ENCODE results near the gene ZNF341.

Gene ZNF341

DNA sequence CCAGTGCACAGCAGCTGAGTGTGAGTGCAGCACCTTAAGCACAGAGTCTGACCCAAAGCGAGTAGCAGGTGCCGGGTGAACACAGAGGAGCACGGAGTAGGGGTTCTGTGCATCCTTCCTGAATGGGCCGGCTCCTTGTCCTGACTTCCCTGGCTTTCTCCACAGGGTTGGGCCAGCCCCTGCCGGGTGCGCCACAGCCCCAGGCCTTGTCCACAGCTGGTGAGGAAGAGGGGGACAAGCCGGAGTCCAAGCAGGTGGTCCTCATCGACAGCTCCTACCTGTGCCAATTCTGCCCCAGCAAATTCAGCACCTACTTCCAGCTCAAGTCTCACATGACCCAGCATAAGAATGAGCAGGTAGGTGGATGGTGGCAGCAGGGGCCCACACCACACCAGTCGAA lies 34.9 kb downstream of the ZNF341 start:
- DNase-seq (ENCODE audit: low spot score) = no peak
- in situ Hi-C loops (cut with MboI; ENCODE audit: low sequenced_read_pairs, unreplicated experiment) = no loop called here
- TF ChIP-seq CTCF (IDR thresholded peaks at IDR 0.05; ENCODE audit: borderline replicate concordance, control extremely low read depth, extremely low read depth, insufficient read depth, missing control alignments) = no peak

GRCh38 chr20:33767777-33768138 lies 36.0 kb downstream of the ZNF341 start:
- no peak for DNase-seq (ENCODE audit: low spot score)
- in situ Hi-C loops (cut with MboI; ENCODE audit: low sequenced_read_pairs, unreplicated experiment) = no loop called here
- TF ChIP-seq CTCF (IDR thresholded peaks at IDR 0.05; ENCODE audit: borderline replicate concordance, control extremely low read depth, extremely low read depth, insufficient read depth, missing control alignments) = no peak

DNA sequence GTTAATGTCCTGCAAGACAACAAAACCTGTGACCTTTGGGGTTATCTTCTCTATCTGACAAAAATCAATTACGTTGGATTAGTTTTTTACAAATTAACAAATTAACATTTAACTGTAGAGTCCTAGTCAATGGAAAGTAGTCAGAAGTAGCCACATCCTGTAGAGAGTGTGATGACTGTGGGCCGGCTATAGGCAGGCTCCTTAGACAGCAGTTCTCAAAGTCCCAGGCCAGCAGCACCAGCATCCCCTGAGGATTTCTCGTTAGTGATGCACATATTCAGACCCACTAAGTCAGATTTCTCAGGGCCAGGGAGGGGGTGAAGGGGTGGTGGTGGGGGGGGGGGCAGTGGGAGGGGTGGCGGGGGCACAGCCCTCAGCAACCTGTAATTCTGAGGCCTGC lies 37.2 kb downstream of the ZNF341 start:
- in situ Hi-C loops (cut with MboI; ENCODE audit: low sequenced_read_pairs, unreplicated experiment) = no loop called here
- no peak for TF ChIP-seq CTCF (IDR thresholded peaks at IDR 0.05; ENCODE audit: borderline replicate concordance, control extremely low read depth, extremely low read depth, insufficient read depth, missing control alignments)
- no peak for DNase-seq (ENCODE audit: low spot score)

- in situ Hi-C loops (cut with MboI; ENCODE audit: low sequenced_read_pairs, unreplicated experiment) = no loop called here
- no peak for DNase-seq (ENCODE audit: low spot score)
- TF ChIP-seq CTCF (IDR thresholded peaks at IDR 0.05; ENCODE audit: borderline replicate concordance, control extremely low read depth, extremely low read depth, insufficient read depth, missing control alignments) = peak; percentile 43
These were observed 38.2 kb downstream of the ZNF341 start for GRCh38 chr20:33770005-33770404.

DNA sequence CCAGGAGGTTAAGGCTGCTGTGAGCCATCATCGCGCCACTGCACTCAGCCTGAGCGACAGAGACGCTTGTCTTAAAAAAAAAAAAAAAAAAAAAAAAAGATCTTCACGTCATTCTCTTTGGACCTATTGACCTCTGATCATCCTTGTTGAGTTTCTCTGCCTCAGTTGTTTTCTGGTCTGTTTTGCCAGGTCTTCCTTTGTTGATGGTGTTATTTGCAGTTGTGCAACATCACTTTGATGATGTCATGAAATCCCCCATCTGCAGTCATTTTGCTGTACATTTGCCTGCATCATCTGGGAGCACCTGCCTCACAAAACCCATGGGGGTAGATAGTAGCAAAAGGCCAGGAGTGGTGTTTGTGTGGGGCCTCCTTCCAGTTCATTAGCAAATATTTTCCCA lies 40.1 kb downstream of the ZNF341 start:
- in situ Hi-C loops (cut with MboI; ENCODE audit: low sequenced_read_pairs, unreplicated experiment) = no loop called here
- TF ChIP-seq CTCF (IDR thresholded peaks at IDR 0.05; ENCODE audit: borderline replicate concordance, control extremely low read depth, extremely low read depth, insufficient read depth, missing control alignments) = no peak
- DNase-seq (ENCODE audit: low spot score) = no peak

DNA sequence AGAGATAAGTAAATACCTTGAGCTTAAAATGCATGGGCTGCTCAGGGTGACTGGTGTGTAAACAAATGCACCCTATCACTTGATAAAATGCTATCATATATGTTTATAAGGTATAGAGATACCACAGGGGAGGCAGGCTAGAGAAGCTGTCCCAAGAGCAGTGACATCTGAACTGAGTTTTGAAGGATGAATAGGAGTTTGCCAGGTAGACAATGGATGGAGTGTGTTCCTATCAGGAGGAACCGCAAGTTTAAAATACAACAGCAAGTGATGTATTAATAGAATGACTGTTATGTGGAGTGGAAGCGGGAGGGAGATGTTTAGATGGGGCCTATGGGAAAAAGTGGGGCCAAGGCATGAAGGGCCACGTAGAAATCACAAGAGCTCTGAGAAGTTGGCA lies 40.6 kb downstream of the ZNF341 start:
- no peak for DNase-seq (ENCODE audit: low spot score)
- no peak for TF ChIP-seq CTCF (IDR thresholded peaks at IDR 0.05; ENCODE audit: borderline replicate concordance, control extremely low read depth, extremely low read depth, insufficient read depth, missing control alignments)
- in situ Hi-C loops (cut with MboI; ENCODE audit: low sequenced_read_pairs, unreplicated experiment) = no loop called here
